Hair follicle dermal papilla cell (primary cell): Measurements from ENCODE around the gene PLXNA4. TPM values are rescaled to one million over a fixed set of nuclear protein-coding genes. Genes with fewer than 3 reads are reported as not detected.

Experiments used
- total RNA-seq: library from RNA; depleted of rRNA; stranded (reverse); fragments of >200 nt; gene quantifications from 2 replicates; pipeline ENCODE4 v1.2.3, GENCODE V29; 2012

The PLXNA4 gene
- 1.7 and 2.8 TPM in 2 replicates for total RNA-seq

GRCh38 chr7:132575982-132576720 is at the start of gene PLXNA4:
Gene PLXNA4, minus strand, starts transcription at chr7:132576470. Its CDS starts 67,777 bp downstream, at chr7:132508693.

